HUDEP-2 (cell line): Measurements from ENCODE around the gene HIC2.
"Not testable (repeated sequence)": the region's sequence is repeated elsewhere in the genome, so short reads cannot be mapped to it uniquely, and the experiment has no call there.

Source experiments
- DNase-seq, 76 experiments: peaks; one replicate each; lab custom pipeline; 2025; ENCODE audit not compliant: unreplicated experiment in 76 of 76; lab: John Stamatoyannopoulos, UW

HIC2 gene

DNA sequence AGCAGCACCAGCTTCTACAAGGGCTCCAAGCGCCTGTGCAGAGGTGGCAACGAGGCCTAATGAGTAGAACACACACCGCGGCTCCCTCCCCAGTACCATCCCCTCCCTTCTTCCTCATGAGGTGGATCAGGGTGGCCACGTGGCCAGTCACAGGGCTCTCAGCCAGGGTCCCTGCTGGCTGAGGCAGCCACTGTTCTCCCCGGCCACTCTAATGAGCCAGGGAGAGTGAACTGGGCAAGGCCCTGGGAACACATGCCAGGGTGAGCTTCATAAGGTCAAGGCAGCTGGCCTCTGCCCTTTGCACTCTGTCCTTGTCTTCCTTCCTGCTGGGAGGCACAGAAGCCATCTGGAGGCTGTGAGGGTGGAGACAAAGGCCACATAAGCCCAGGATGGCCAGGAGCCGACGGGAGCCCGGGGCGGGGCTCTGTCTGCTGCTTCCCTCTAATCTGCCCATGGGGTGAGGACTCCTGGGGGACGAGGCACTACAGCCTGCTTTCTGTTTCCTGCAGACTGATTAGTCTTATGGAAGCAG is 72.0 kb downstream of the HIC2 start:
- not testable (repeated sequence) for DNase-seq

DNA sequence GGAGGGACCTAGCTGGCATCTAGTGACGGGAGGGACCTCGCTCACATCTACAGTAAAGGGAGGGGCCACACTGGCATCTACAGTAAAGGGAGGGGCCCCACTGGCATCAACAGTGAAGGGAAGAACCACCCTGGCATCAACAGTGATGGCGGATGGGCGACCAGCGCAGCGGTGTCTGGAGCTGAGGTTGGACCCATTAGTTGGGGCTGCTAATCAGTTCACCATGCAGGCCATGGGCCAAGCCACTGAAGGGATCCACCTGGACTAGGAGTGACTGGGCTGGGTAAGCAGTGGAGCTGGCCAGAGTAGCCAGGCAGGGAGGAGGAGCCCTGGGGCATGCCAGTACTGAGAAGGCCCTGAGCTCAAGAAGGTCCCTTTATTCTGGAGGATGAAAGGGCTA is 73.4 kb downstream of the HIC2 start:
- DNase-seq = not testable (repeated sequence)

DNA sequence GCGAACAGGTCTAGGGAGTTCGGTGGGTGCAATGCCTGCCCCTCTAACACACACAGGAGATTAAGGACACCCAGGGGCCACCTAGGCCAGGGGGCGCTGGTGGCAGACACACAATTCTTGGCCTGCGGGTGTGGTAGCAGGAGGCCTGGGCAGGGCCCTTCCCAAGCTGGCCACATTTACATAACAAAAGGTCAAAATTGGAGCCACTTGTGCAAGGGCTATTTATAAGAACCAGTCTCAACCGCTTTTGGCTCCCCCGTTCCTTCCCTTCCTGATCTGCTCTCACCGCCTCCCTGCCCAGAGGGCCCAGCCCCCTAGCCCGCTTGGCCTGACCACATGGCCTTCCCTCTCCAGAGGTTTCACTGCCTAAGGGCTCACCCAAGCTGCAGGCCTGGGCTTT is 75.1 kb downstream of the HIC2 start:
- not testable (repeated sequence) for DNase-seq

DNA sequence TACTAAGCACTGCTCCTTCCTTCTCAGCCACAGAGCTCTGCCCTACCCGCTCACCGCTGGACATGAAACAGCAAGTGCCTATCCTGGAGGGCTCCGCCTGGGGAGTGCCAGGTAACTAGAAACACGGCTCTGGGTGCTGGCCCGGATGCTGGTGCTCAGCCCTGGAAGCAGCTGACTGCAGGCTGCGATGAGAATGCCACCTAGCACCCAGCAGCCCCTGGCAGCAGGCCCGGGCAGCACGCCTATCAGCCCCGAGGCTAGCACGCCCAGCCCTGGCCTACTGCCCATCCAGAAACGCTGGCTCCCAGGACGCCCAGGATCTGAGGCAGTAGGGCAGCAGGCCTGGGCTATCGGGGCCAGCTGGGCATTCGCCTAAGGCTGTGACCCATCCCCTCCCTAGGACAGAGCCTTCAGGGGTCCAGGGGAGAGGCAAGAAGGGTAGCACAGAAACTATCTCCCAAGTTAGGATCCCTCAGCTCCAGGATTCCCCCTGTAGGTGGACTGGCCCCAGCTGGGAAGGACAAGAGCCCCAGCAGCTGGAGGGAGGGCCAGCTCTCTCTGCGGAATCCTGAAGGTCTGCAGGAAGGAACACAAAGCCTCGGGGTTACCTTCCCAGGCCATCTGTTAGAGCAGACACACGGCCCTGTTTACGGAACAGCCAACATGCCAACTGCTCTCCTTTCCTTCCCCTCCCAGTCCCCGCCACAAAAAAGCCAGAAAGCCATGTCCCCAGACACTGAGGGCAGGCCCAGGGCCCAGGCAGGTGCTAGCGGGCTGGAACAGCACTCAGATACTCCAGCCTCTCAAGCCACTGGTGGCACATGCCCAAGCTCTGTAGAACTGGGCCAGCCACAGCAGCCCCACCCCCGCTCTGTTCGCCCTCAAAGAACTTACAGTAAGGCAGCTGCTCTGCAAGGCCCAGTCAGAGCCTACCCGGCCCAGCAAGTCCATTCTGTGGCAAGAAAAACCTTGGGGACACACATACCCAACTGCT is 76.9 kb downstream of the HIC2 start:
- DNase-seq = not testable (repeated sequence)

DNA sequence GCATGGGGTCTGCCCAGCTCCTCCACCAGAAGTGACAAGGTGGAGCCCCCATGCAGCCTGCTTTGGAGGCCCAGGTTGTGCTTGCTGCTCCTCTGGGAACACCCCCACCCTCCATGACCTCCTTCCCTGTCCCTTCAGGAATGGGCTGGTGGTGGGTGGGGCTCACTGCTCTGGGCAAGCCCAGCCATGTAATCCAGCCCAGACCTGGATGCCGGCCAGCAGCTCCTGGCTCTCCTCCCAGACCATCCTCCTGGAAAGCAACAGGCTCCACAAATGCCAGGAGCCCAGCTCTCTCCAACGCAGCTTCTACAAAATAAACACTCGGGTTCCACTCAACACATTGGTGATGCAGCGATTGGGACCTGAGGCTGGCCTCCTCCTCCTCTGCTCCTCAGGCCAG is 80.8 kb downstream of the HIC2 start:
- DNase-seq = not testable (repeated sequence)

DNA sequence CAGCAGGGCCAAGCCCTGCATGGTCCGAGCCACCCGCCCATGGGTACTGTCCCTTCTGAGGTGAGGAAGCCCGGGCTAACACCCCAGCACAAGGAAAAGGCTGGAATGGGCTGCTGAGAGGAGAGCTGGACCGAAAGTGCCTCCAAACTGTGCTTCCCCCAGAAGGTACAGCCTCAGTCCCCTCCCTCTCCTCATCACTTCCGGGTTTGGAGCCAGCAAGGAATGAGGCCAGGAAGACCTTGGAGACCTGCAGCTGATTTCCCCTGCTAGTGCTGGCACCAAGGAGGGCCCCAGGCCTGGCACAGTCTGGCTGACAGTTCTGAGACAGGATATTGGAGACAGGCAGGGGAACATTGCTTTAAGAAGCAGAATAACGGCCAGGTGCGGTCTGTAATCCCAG is 81.3 kb downstream of the HIC2 start:
- not testable (repeated sequence) for DNase-seq

DNA sequence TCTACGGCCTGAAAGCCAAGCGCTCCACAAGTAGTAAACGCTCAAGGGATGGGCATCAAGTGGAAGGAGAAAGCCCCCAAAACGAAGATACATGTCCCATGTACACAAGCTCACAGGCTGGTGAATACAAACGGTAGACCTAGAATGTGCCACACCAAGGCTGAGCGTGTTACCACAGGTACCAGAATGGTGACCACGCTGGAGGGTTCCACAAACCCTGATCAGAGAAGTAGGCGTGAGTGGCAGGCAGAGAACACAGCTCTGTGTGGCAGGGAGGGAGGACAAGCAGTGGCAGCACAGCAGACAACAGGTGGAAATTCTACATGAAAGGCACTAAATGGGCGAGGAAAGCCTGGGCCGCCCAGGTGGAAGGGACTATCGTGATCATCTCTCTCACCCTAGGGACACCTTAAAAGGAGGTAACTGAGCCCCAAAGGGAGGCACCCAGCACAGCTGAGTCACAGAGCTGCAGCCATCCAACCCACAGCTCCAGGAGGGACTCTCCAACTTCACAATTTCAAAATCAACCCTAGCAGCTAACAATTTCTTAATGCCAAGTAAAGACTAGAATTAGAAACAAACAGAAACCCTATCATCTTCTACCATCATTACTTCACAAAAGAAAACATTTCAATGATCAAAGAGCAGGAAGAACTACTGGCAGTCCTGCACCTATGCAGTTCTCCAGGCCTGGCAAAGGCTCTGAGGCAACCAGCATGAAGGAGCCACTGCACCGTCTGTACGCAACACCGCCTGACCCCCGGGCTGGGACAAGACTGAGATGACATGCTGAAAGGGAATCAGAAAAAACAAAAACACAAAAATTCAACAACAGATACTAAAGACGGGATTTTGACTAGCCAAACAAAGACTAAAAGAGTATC is 82.7 kb downstream of the HIC2 start:
- DNase-seq = not testable (repeated sequence)
